Measurements from ENCODE around the gene RNU1-3. TPM values are rescaled to one million over a fixed set of nuclear protein-coding genes. Genes with fewer than 3 reads are reported as not detected.
"Not testable (repeated sequence)": the region's sequence is repeated elsewhere in the genome, so short reads cannot be mapped to it uniquely, and the experiment has no call there.

The RNU1-3 gene
- total and polyA plus RNA-seq, 9 of the 15 experiments (the other 6 are each of a cell fraction or from before 2014, with no cell fraction given): under 0.01 to 32,823 (median 2,538) TPM; not detected in 4

DNA sequence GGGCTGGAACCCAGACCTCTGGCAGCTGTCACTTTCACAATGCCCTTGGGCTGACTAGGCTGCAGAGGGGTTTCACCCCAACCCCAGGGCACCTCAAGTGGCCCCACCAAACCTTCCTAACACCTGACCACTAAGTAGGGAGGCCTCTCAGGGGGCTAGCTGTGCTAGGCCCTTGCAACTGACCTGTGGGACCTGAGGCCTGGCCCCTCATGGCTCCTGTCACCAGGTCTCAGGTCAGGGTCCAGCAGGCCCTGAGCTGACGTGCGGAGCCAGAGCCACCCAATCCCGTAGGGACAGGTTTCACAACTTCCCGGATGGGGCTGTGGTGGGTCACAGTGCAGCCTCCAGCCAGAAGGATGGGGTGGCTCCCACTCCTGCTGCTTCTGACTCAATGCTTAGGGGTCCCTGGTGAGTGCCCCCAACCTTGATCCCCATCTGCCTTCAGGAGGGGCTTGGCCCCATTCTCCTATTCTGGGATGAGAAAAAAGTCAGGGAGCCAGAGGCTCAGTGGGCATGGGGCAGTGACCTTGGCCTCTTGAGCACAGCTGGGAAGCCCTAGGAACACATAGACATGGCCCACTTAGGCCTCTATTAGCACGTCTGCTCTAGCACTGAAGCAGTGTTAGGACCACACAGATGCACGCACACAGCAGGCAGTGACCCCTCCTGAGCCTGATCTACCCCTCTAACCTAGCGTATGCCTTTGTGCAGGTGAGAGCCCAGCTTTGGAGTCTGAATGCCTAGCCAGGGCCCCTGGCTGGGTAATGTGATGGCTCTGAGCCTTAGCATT is 21.3 kb downstream of the RNU1-3 start (continued):
- TF ChIP-seq, protein P1, sequence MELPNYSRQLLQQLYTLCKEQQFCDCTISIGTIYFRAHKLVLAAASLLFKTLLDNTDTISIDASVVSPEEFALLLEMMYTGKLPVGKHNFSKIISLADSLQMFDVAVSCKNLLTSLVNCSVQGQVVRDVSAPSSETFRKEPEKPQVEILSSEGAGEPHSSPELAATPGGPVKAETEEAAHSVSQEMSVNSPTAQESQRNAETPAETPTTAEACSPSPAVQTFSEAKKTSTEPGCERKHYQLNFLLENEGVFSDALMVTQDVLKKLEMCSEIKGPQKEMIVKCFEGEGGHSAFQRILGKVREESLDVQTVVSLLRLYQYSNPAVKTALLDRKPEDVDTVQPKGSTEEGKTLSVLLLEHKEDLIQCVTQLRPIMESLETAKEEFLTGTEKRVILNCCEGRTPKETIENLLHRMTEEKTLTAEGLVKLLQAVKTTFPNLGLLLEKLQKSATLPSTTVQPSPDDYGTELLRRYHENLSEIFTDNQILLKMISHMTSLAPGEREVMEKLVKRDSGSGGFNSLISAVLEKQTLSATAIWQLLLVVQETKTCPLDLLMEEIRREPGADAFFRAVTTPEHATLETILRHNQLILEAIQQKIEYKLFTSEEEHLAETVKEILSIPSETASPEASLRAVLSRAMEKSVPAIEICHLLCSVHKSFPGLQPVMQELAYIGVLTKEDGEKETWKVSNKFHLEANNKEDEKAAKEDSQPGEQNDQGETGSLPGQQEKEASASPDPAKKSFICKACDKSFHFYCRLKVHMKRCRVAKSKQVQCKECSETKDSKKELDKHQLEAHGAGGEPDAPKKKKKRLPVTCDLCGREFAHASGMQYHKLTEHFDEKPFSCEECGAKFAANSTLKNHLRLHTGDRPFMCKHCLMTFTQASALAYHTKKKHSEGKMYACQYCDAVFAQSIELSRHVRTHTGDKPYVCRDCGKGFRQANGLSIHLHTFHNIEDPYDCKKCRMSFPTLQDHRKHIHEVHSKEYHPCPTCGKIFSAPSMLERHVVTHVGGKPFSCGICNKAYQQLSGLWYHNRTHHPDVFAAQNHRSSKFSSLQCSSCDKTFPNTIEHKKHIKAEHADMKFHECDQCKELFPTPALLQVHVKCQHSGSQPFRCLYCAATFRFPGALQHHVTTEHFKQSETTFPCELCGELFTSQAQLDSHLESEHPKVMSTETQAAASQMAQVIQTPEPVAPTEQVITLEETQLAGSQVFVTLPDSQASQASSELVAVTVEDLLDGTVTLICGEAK (IDR thresholded peaks at IDR 0.05): peak; percentile 65; the same call in 1 of the 2 replicates
- TF ChIP-seq, protein P1 (CRISPR knock-in tag; IDR thresholded peaks at IDR 0.05): not testable (repeated sequence)
- TF ChIP-seq ELF4 (CRISPR knock-in tag; IDR thresholded peaks at IDR 0.05) (peak; percentile 50; the same call in 1 of the 2 replicates), HMG20B (CRISPR knock-in tag; IDR thresholded peaks at IDR 0.05) (peak; percentile 82; the same call in 1 of the 2 replicates), ZNF444 (CRISPR knock-in tag; IDR thresholded peaks at IDR 0.05) (0 out of 2 replicates have a peak, but pooled peaks have one; percentile 36), HOXB6 (CRISPR knock-in tag; IDR thresholded peaks at IDR 0.05; ENCODE audit: borderline replicate concordance) (peak; percentile 68; the same call in 1 of the 2 replicates), KDM4B (IDR thresholded peaks at IDR 0.05; ENCODE audit: borderline replicate concordance in 2 of 2, low read depth in 1 of 2) (0 out of 4 replicates have a peak, but pooled peaks of 1 of the 2 experiments have one; percentile 58), ZSCAN29 (IDR thresholded peaks at IDR 0.05) (peak; percentile 74; the same call in 1 of the 2 replicates)
- TF ChIP-seq, protein P2, sequence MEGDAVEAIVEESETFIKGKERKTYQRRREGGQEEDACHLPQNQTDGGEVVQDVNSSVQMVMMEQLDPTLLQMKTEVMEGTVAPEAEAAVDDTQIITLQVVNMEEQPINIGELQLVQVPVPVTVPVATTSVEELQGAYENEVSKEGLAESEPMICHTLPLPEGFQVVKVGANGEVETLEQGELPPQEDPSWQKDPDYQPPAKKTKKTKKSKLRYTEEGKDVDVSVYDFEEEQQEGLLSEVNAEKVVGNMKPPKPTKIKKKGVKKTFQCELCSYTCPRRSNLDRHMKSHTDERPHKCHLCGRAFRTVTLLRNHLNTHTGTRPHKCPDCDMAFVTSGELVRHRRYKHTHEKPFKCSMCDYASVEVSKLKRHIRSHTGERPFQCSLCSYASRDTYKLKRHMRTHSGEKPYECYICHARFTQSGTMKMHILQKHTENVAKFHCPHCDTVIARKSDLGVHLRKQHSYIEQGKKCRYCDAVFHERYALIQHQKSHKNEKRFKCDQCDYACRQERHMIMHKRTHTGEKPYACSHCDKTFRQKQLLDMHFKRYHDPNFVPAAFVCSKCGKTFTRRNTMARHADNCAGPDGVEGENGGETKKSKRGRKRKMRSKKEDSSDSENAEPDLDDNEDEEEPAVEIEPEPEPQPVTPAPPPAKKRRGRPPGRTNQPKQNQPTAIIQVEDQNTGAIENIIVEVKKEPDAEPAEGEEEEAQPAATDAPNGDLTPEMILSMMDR (IDR thresholded peaks at IDR 0.05 in 2 of 3, conservative IDR thresholded peaks at IDR 0.05 in 1 of 3; ENCODE audit: insufficient read depth in 2 of 3, low read depth in 1 of 3, low read length in 3 of 3): peak in 1 of 3 experiments; percentile 5; a peak in 1 of 6 replicates
- TF ChIP-seq, protein P3, sequence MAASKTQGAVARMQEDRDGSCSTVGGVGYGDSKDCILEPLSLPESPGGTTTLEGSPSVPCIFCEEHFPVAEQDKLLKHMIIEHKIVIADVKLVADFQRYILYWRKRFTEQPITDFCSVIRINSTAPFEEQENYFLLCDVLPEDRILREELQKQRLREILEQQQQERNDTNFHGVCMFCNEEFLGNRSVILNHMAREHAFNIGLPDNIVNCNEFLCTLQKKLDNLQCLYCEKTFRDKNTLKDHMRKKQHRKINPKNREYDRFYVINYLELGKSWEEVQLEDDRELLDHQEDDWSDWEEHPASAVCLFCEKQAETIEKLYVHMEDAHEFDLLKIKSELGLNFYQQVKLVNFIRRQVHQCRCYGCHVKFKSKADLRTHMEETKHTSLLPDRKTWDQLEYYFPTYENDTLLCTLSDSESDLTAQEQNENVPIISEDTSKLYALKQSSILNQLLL (CRISPR knock-in tag; IDR thresholded peaks at IDR 0.05; ENCODE audit: borderline replicate concordance): 0 out of 2 replicates have a peak, but pooled peaks have one; percentile 23
- TF ChIP-seq, protein P4, sequence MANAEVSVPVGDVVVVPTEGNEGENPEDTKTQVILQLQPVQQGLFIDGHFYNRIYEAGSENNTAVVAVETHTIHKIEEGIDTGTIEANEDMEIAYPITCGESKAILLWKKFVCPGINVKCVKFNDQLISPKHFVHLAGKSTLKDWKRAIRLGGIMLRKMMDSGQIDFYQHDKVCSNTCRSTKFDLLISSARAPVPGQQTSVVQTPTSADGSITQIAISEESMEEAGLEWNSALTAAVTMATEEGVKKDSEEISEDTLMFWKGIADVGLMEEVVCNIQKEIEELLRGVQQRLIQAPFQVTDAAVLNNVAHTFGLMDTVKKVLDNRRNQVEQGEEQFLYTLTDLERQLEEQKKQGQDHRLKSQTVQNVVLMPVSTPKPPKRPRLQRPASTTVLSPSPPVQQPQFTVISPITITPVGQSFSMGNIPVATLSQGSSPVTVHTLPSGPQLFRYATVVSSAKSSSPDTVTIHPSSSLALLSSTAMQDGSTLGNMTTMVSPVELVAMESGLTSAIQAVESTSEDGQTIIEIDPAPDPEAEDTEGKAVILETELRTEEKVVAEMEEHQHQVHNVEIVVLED (CRISPR knock-in tag; IDR thresholded peaks at IDR 0.05): peak; percentile 58; the same call in 1 of the 2 replicates
